NCI-H345 treated with DMSO at 0.1 percent for 48 hours (cell line): ENCODE data around the gene CHST5.
"Not testable (repeated sequence)": the region's sequence is repeated elsewhere in the genome, so short reads cannot be mapped to it uniquely, and the experiment has no call there.

Experiments used
- DNase-seq: peaks from one replicate; lab custom pipeline; 2025; ENCODE audit not compliant: unreplicated experiment; lab: John Stamatoyannopoulos, UW

CHST5 gene

GRCh38 chr16:75514296-75514695 lies 21.6 kb downstream of the CHST5 start:
- no peak for DNase-seq

DNA sequence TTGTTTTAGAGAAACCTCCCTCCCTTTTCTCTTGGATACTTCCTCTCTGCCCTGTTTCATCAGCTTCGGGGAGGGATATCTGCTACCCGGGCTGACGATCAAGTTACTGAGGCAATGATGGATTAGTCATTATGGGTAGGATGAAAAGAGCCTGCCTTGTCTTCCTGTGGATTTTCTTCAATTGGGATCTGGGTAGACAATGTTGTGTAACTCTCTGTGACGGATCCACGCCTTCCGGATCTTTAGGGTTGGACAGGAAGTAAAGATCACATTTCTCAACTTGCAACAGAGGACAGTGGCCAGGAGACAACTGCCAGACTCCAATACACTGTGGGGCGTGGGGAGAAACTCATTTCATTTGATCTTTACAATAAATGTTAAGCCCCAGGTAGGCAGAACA lies 29.3 kb downstream of the CHST5 start:
- no peak for DNase-seq

- no peak for DNase-seq
Measured at GRCh38 chr16:75506107-75506506, 29.8 kb downstream of the CHST5 start.

DNA sequence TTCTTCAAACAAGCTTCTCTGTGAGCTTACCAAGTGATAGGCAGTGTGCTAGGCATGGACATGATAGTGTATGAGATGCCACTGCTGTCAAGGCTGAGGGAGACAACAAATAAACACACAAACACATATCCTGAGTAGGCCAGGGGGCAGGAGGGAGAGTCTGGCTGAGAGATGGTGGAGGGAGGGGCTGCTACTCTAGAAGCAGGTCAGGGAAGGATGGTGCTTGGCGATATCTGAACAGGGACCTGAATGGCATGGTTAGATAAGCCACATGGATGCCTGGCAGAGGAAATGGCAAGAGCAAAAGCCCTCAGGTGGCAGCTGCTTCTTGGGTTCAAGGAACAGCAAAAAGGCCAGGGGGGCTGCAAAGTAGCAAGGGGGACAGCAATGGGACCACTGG lies 32.1 kb downstream of the CHST5 start:
- DNase-seq, result no peak

DNA sequence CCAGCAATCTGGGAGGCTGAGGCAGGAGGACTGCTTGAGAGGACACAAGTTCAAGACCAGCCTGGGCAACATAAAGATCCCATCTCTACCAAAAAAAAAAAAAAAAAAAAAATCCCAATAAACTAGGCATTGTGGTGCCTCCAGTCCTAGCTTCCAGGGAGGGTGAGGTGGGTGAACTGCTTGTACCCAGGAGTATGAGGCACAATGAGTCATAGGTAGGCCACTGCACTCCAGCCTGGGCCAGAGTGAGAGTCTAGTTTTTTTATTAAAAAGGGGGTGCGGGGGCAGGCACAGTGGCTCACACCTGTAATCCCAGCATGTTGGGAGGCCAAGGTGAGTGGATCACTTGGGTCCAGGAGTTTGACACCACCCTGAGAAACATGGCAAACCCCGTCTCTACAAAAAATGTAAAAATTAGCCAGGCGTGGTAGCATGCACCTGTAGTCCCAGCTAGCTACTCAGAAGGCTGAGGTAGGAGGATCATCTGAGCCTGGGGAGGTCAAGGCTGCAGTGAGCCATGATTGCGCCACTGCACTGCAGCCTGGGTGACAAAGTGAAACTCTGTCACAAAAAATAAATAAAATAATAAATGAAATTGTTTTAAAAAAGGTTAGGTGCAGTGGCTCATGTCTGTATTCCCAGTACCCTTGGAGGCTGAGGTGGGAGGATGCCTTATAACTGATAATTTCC lies 32.8 kb downstream of the CHST5 start:
- no peak for DNase-seq

DNA sequence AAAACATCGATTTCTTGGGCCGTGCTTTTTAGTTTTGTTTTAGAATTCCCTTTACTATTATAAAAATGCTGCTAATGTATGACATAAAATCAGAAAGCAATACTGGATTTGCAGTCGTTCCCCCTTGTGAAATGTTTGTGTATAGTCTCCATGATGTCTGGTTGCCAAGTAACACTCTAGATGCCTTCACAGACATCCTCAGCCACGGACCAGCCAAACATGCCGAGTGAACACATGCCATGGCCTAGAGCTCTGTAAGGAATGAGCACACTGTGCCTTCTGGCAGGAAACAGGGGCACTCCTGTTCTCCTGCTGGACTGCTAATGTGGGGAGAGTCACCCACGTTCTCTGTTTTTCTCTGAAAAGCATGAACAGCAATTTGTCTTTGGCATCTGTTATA lies 34.1 kb downstream of the CHST5 start:
- DNase-seq, result not testable (repeated sequence)

DNA sequence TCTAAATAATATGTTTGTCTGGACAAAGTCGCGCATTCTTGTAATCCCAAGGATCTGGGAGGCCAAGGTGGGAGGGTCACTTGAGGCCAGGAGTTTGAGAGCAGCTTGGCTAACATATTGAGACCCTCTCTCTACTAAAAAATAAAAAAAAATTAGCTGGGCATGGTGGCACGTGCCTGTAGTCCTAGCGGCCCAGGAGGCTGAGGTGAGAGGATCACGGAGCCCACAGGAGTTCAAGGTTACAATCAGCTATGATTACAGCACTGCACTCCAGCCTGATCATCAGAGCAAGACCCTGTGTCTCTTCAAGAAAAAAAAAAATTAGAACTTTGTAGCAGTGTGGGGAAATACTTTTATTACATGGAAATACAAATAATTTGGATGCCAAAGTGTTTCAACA lies 34.5 kb downstream of the CHST5 start:
- DNase-seq, result no peak

- not testable (repeated sequence) for DNase-seq
Measured at GRCh38 chr16:75498605-75499322, 37.1 kb downstream of the CHST5 start.

DNA sequence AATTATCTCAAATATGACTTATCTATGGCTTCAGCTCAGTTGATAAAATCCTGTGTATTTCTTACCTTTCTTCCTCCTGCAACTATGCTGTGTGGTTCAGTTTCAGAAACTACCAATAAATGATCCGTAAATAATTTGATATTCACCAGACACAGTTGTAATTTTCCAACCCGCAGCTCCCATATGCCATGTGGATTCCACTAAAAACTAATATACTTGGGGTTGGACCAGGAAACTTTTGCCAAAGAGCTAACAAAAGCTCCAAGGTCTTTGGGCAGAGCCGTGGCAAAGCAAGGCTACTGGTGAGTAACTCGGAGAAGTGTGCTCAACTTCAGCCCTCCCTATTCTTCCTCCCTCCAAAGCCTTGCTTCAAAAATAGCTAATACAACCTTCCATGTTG lies 38.4 kb downstream of the CHST5 start:
- DNase-seq, result no peak

DNA sequence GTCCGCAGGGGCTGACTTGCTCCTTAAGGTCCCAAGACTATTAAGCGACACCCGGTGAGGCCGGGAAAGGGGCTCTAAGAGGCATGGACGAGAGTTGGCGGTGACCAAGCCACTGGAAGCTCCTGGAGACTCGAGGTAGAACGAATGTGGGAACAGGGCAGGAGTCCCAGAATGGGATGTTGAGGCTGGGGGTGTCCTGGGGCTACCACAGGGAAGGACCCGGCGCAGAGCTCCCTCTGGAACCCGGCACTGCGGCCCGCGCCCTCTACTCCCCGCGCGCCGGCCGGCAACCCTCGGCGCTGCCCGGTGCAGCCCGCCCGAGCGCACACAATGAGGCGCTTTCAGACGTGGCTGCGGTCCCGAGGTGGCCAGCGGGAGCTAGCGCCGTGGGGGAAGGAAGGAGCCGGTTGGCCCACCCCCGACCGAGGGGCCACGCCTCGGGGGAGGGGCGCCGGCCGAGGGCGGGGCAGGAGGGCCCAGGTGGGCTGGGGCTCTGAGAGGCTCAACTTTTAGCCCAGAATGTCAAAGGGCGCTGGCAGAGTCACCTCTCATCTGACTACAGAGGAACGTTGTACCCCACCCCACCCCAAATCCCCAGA lies 40.7 kb downstream of the CHST5 start, which contains the start of gene CHST6:
Gene CHST6 (minus strand): TSS at position 366 of the 599 bp plus-strand sequence. CDS start 15,613 bp downstream, outside the sequence.
- DNase-seq, result no peak

GRCh38 chr16:75494661-75495075 lies 41.2 kb downstream of the CHST5 start:
- no peak for DNase-seq

DNA sequence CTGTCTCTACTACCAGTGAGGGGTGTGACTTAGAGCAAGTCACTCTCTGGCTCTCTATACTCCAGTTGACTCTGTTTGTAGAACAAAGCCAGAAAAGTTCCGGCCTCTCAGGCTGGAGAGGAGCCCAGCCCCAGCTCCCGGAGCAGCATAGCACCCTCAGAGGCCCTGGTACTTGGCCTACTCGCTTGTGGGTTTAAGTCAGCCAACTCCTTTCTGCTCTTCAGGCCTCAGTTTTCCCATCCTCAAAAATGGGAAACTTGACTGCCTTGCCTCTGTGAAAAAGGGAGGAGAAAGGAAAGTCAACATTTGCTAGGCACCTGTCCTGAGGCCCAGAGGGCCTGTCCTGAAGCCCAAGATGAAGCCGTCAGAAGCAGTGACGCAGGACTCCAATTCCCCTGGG lies 41.7 kb downstream of the CHST5 start:
- DNase-seq, result no peak

- DNase-seq, result peak; percentile 50
Measured at GRCh38 chr16:75491876-75492275, 44.0 kb downstream of the CHST5 start.

- no peak for DNase-seq
Measured at GRCh38 chr16:75488322-75488721, 47.6 kb downstream of the CHST5 start.

GRCh38 chr16:75486676-75487313 lies 49.1 kb downstream of the CHST5 start:
- DNase-seq, result no peak

DNA sequence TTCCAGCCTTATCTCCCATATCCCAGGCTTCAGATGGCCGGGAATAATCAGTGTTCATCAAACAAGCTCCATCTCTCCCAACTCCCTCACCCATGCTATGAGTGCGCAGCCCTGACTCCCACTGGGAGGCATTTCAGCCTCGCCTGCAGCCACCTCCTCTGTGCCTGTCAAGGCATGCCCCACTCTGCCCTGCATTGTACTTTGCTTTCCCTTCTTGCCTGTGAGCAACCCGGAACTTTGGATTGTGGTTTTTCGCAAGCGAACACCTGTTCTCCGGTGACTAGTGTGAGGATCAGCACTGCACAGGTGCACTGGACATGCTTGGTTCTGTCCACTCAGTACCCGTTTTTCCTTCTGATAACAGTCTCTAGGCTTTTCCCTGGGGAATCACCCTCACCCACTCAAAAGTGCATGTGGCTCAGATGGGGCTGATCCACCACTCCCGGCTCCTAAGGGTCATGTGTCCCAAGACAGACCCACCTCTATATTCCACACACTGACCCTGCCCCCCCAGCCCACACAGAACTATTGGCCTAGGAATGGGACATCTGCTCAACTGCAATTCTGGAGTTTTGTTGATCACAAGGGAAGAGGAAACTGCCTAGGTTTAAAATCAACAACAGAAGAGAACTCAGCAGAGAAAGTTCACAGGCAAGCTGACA lies 49.8 kb downstream of the CHST5 start:
- DNase-seq, result peak; percentile 49

DNA sequence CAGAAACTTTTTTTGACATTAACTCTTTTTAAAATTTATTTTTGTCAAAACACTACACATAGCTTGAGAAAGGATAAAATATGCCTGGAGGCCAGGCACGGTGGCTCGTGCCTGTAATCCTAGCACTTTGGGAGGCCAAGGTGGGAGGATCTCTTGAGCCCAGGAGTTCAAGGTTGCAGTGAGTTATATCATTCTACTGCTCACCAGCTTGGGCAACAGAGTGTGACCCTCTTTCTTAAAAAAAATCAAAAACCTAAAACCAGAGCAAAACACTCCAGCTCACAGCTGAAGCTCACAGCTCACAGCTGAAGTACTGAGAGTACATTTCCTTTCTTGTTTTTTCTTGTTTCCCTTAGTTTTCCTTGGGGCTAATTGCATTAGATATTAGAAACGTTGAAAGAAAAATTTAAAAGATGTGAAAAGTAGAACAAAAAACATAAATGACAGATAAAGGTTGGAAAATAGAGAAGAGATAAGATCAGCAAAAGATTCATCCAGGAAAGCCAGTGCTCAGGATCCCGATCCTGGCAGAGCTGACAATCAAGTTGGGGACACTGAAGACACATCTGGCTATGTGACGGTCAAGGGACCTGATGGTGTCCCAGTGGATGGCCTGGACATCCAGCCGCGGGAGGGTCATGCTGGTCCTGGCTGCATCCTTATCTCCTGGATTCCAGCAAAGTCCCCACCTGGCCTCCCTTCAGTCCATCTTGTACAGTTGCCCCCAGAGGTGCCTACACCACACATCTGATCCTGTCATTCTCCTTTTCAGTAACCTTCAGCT lies 50.5 kb downstream of the CHST5 start:
- DNase-seq, result no peak

DNA sequence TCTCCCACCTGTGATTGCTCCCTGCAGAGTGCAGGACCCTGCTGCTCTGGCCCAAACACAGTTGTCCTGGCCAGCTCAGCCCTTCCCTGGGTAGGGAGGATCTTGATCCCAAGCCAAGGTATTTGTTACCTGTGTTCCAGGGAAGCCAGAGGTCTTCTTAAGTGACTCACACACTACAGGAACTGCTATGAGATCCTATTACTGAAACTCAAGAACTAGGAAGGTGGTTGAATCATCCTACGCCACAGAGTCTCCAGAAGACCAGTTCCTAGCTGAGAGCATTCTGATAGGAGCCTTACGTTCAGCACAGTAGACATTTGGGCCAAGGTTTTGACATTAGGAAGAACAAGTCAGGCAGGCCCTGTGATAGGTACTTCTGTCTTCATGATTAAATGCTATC lies 52.7 kb downstream of the CHST5 start:
- DNase-seq, result no peak

DNA sequence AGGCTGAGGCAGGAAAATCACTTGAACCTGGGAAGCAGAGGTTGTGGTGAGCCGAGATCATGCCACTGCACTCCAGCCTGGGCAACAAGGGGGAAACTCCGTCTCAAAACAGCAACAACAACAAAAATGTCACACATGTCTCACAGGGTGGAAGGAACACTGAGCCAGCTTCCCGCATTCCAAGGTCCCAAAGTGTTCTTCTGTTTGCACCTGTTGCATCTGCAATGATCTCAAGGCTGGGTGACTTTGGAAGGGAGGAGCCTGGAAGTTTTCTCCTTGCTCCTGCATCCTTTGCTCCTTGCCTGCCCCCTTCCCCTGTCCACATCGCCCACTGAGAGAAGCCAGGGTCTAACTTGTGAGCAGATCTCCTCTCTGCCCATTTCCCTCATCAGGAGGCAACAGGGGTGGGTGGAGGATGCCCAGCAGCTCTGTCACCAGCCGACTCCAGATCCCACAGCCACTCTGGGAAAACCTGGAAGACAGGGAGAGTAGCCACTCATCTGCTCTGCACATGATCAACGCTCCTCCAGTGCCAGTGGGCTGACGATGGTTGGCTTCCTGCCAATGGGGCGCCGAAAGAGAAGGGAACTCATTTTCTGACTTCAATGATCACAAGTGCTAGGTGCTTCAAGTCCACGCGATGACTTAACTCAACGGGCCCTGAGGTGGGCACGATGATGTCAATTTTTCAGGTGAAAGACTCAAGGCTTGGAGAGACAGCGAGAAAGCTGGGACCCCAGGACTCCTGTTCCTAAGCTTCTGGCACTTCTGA lies 53.3 kb downstream of the CHST5 start:
- no peak for DNase-seq

GRCh38 chr16:75481475-75481874 lies 54.4 kb downstream of the CHST5 start:
- no peak for DNase-seq
